B cell (primary cell): Measurements from ENCODE around the gene HS1BP3. TPM values are rescaled to one million over a fixed set of nuclear protein-coding genes. Genes with fewer than 3 reads are reported as not detected.

Source experiments
- ATAC-seq: fragments of 200-7000 bp; cut with Tn5 transposase; one replicate; pipeline ENCODE4 v1.10.0; 2021; ENCODE audit warnings: low read depth, mild to moderate bottlenecking, moderate number of reproducible peaks, moderate library complexity
- CTCF ChIA-PET: fragments of 350-600 bp; sonication (Branson Sonifier 250); formaldehyde crosslinking; loops from one replicate; lab custom pipeline; 2021; ENCODE audit warnings: antibody characterized with exemption, inconsistent platforms; lab: Charles Lee
- POLR2A ChIA-PET: fragments of 350-600 bp; sonication (Branson Sonifier 250); formaldehyde crosslinking; loops from one replicate; lab custom pipeline; 2021; ENCODE audit warnings: antibody characterized with exemption; lab: Charles Lee
- DNase-seq: peaks from one replicate; pipeline ENCODE4 v3.0.0; 2013
- H2AFZ ChIP-seq: 2 replicates; pipeline ENCODE4 v1.6.1; 2012; ENCODE audit warnings: mild to moderate bottlenecking, low read depth, low read length; ENCODE audit not compliant: insufficient read depth, poor library complexity, severe bottlenecking
- H3K27ac ChIP-seq, 2 donors: 1 replicate in 1 of 2; 2 replicates in 1 of 2; pipeline ENCODE4 v1.5.1; 2012 to 2013; ENCODE audit warnings: low read length in 2 of 2, mild to moderate bottlenecking in 2 of 2, moderate library complexity in 1 of 2
- H3K27me3 ChIP-seq, 4 experiments: fragments of 200-600 bp in 1 of 4; sonication (generic) in 1 of 4; replicated peaks in 1 of 4; 1 replicate in 2 of 4; 2 replicates in 2 of 4; pipeline versions ENCODE4 v1.6.1 to v1.7.0; 2013 to 2016; ENCODE audit warnings: low read length in 3 of 4, mild to moderate bottlenecking in 2 of 4, mixed read lengths in 1 of 4, moderate library complexity in 1 of 4; ENCODE audit not compliant: insufficient read depth in 4 of 4, control insufficient read depth in 3 of 4; ENCODE audit errors: control extremely low read depth in 1 of 4
- H3K36me3 ChIP-seq, 2 experiments: replicated peaks in 1 of 2; 1 replicate in 1 of 2; 2 replicates in 1 of 2; pipeline versions ENCODE4 v1.6.1 to v1.7.1; 2013; ENCODE audit warnings: low read length in 1 of 2; ENCODE audit not compliant: insufficient read depth in 2 of 2, control insufficient read depth in 1 of 2; ENCODE audit errors: control extremely low read depth in 1 of 2, extremely low read depth in 1 of 2
- H3K4me1 ChIP-seq, 2 donors: fragments of 200-600 bp in 1 of 2; sonication (generic) in 1 of 2; 1 replicate in 1 of 2; 2 replicates in 1 of 2; pipeline versions ENCODE4 v1.5.1 to v1.6.1; 2013 to 2017; ENCODE audit warnings: low read length in 2 of 2; ENCODE audit not compliant: control insufficient read depth in 2 of 2, insufficient read depth in 2 of 2
- H3K4me2 ChIP-seq: replicated peaks from 2 replicates; pipeline ENCODE3; 2012; ENCODE audit warnings: mild to moderate bottlenecking, low read depth, low read length; ENCODE audit not compliant: poor library complexity, severe bottlenecking
- H3K4me3 ChIP-seq, 5 experiments: fragments of 200-600 bp in 1 of 5; sonication (generic) in 1 of 5; 1 replicate in 3 of 5; 2 replicates in 2 of 5; pipeline versions ENCODE4 v1.5.1 to v1.7.0; 2011 to 2016; ENCODE audit warnings: low read length in 4 of 5, mild to moderate bottlenecking in 4 of 5, low read depth in 2 of 5, control low read depth in 1 of 5, moderate library complexity in 1 of 5; ENCODE audit not compliant: insufficient read depth in 1 of 5; ENCODE audit errors: control extremely low read depth in 1 of 5, extremely low read depth in 1 of 5
- H3K79me2 ChIP-seq: fragments of 200-600 bp; sonication (generic); one replicate; pipeline ENCODE4 v1.6.0; 2016; ENCODE audit warnings: low read length; ENCODE audit not compliant: control insufficient read depth, insufficient read depth
- H3K9ac ChIP-seq: fragments of 200-600 bp; sonication (generic); 2 replicates; pipeline ENCODE4 v1.6.1; 2017; ENCODE audit warnings: mild to moderate bottlenecking, low read length, moderate library complexity
- H3K9me3 ChIP-seq, 3 donors: one replicate each; pipeline versions ENCODE4 v1.6.1 to v1.7.1; 2013; ENCODE audit warnings: low read length in 2 of 3; ENCODE audit not compliant: control insufficient read depth in 2 of 3, insufficient read depth in 1 of 3; ENCODE audit errors: control extremely low read depth in 1 of 3
- H4K20me1 ChIP-seq: 2 replicates; pipeline ENCODE4 v1.6.0; 2012; ENCODE audit warnings: mild to moderate bottlenecking, low read length; ENCODE audit not compliant: insufficient read depth, control insufficient read depth, poor library complexity, severe bottlenecking
- H3K27ac Mint-ChIP-seq: one replicate; pipeline ENCODE4 v1.8.0; 2021; ENCODE audit warnings: mixed read lengths
- H3K27me3 Mint-ChIP-seq: one replicate; pipeline ENCODE4 v1.8.0; 2021; ENCODE audit warnings: mixed read lengths
- H3K4me1 Mint-ChIP-seq: one replicate; pipeline ENCODE4 v1.8.0; 2021; ENCODE audit warnings: mixed read lengths
- H3K4me3 Mint-ChIP-seq: one replicate; pipeline ENCODE4 v1.8.0; 2021; ENCODE audit warnings: mixed read lengths
- H3K9me3 Mint-ChIP-seq: one replicate; pipeline ENCODE4 v1.8.0; 2022; ENCODE audit warnings: mixed read lengths; ENCODE audit not compliant: insufficient read depth
- EZH2 ChIP-seq: IDR thresholded peaks from 2 replicates; pipeline ENCODE4 v1.6.1; 2012; ENCODE audit warnings: borderline replicate concordance, low read depth, mild to moderate bottlenecking, moderate library complexity, low read length; ENCODE audit not compliant: insufficient read depth, poor library complexity, severe bottlenecking
- WGBS: methylation state at CpG from one replicate; pipeline ENCODE4 v1.1.5; 2013; ENCODE audit warnings: missing lambda C conversion rate; ENCODE audit not compliant: insufficient coverage; 5-methylcytosine and 5-hydroxymethylcytosine counted together
- intact Hi-C: fragments of 100-400 bp; cut with micrococcal nuclease; formaldehyde crosslinking; loops from one replicate; pipeline ENCODE4 v1.10.0; 2022
- polyA plus RNA-seq: library from polyadenylated mRNA; depleted of rRNA; stranded (reverse); fragments of >200 nt; gene quantifications from 2 replicates; pipeline ENCODE4 v1.2.3, GENCODE V29; 2012
- total RNA-seq, 2 donors: library from RNA; stranded (reverse); fragments of 120-200 nt in 1 of 2; gene quantifications; 1 replicate in 1 of 2; 2 replicates in 1 of 2; pipeline versions ENCODE4 v1.2.3 to v1.2.4, GENCODE V29; 2013 to 2022
- TF ChIP-seq, protein P1 (sequence below): fragments of 200-600 bp; IDR thresholded peaks from one replicate; pipeline ENCODE4 v1.8.0; 2022; ENCODE audit warnings: antibody characterized with exemption, mild to moderate bottlenecking

Gene HS1BP3
- total and polyA plus RNA-seq, 2 donors (not counting 1 experiment from before 2014, with no cell fraction given), result 27.8 to 28.7 TPM

DNA sequence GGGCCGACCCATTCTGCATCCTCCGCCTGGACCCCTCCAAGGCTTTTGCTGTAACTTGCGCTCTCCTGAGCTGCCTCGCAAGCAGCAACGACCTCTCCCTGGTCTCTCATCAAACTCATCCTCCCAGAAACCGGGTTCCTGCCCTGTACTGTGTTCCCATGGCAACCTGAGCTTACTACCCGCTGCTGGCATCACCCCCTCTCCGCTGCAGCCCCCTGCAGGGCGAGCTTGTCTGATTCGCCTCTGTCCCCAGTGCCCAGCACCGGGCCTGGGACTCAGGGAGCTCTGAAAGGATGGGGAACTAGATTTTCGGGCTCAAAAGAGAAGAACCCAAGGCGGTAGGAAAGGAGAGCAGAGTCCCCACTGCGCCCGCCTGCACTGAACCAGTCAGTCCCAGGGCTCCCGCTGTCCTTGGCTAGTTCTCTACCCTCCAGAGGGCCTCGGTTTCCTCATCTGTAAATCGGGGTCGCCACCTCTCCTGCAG lies 463 bp downstream of the HS1BP3 start:
- peak overlapping the region; percentile 73 to 90 (median 81) for H3K4me3 ChIP-seq
- H3K27ac ChIP-seq, result peak overlapping the region; percentile 91 to 94
- WGBS, result 12% methylated on average over 19 of the region's 19 CpGs

More for the DNA sequence above, 463 bp downstream of the HS1BP3 start:
- Histone ChIP-seq H3K79me2 (peaks cover 41% of the 10 kb centered on the region), H4K20me1 (peaks cover 6% of the 10 kb centered on the region), H3K9me3 (peaks cover 0 to 2% (median 0%) of the 10 kb centered on the region in 3 donors), H3K27me3 (peaks cover 0 to 4% (median 0%) of the 10 kb centered on the region in 4 experiments), H3K9ac (peak overlapping the region; percentile 85), H3K4me1 (peaks cover 41 to 49% of the 10 kb centered on the region in 2 donors), H3K4me2 (peak overlapping the region; percentile 95), H3K36me3 (peaks cover 0 to 3% of the 10 kb centered on the region in 2 experiments), H2AFZ (peak overlapping the region; percentile 64)
- no peak for TF ChIP-seq EZH2
- TF ChIP-seq, protein P1, sequence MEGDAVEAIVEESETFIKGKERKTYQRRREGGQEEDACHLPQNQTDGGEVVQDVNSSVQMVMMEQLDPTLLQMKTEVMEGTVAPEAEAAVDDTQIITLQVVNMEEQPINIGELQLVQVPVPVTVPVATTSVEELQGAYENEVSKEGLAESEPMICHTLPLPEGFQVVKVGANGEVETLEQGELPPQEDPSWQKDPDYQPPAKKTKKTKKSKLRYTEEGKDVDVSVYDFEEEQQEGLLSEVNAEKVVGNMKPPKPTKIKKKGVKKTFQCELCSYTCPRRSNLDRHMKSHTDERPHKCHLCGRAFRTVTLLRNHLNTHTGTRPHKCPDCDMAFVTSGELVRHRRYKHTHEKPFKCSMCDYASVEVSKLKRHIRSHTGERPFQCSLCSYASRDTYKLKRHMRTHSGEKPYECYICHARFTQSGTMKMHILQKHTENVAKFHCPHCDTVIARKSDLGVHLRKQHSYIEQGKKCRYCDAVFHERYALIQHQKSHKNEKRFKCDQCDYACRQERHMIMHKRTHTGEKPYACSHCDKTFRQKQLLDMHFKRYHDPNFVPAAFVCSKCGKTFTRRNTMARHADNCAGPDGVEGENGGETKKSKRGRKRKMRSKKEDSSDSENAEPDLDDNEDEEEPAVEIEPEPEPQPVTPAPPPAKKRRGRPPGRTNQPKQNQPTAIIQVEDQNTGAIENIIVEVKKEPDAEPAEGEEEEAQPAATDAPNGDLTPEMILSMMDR, result no peak
- POLR2A ChIA-PET, result interaction anchor here (0.9 to 2.9 kb wide), 9 partner anchors 11 to 298 kb away, joined by 3 to 29 read pairs (median 4); partner anchors contain the start of genes GDF7 and RHOB
- ATAC-seq (peak; percentile 2), DNase-seq (no peak)
- peaks cover 50% of the 10 kb centered on the region for H3K4me1 Mint-ChIP-seq
- H3K27ac Mint-ChIP-seq, result peak overlapping the region; percentile 97
- peaks cover 3% of the 10 kb centered on the region for H3K27me3 Mint-ChIP-seq
- intact Hi-C loops, result loop anchor here (2.0 to 5.0 kb wide), 3 partner anchors 53 to 750 kb away; partner anchors contain the start of genes LAPTM4A and TTC32
- CTCF ChIA-PET, result interaction anchor here (0.9 to 9.9 kb wide), 22 partner anchors 8 to 635 kb away, joined by 3 to 139 read pairs (median 6); partner anchors contain the start of genes GDF7, LDAH and RHOB
- no peaks in the 10 kb centered on the region for H3K9me3 Mint-ChIP-seq
- H3K4me3 Mint-ChIP-seq, result peak overlapping the region; percentile 88
